ENCODE results near the gene TSPAN12. TPM values are rescaled to one million over a fixed set of nuclear protein-coding genes. Genes with fewer than 3 reads are reported as not detected.

Gene TSPAN12
- total RNA-seq, 1 experiment from 2014 or later = 8.7 TPM

DNA sequence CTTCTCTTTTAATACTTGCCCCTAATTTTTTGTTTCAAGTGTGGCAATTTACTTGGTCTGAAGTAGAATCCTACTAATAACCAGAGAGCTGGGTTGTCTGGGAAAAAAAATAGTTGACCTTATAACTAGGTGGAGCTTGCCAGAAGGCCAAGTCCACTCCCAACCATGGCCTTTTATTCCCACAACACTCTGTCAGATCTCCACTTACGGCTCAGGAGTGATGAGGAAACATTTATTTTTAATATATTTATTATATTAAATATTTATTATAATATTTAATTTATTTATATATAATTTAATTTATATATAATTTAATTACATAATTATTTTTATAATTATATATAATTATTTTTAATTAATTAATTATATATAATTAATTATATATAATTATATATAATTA, 58.8 kb downstream of the TSPAN12 start:
- Mint-ChIP-seq H3K4me1 (peaks cover 6 to 16% of the 10 kb centered on the region in 2 experiments), H3K9me3 (peaks cover 0 to 3% of the 10 kb centered on the region in 2 experiments; a peak in 3 of 5 replicates), H3K36me3 (ENCODE audit: insufficient read depth in 1 of 3, low read depth in 3 of 3) (peaks cover 7 to 13% (median 10%) of the 10 kb centered on the region in 3 experiments), H3K27ac (peak overlapping the region in 1 of 3 experiments; percentile 82; a peak in 1 of 7 replicates), H3K27me3 (ENCODE audit: low read depth) (no peaks in the 10 kb centered on the region), H3K4me3 (no peak overlapping the region)
- Histone ChIP-seq H3T11ph (ENCODE audit: low read length) (no peak overlapping the region), H4K91ac (ENCODE audit: insufficient read length, low read depth, low read length) (no peak overlapping the region), H3K9me3 (ENCODE audit: control insufficient read depth, low read depth, low read length) (no peaks in the 10 kb centered on the region), H3K79me1 (ENCODE audit: insufficient read depth, low read depth, low read length, poor library complexity, severe bottlenecking) (no peaks in the 10 kb centered on the region), H3K14ac (ENCODE audit: insufficient read depth, low read length) (no peak overlapping the region), H4K5ac (ENCODE audit: insufficient read length, low read depth, low read length) (no peak overlapping the region), H2BK5ac (ENCODE audit: insufficient read length, low read length) (no peak overlapping the region), H2BK120ac (ENCODE audit: low read depth, low read length, poor library complexity, severe bottlenecking) (no peak overlapping the region), H3K18ac (ENCODE audit: insufficient read length, low read depth, low read length) (no peak overlapping the region), H2BK12ac (ENCODE audit: insufficient read length, low read depth, low read length) (no peak overlapping the region), H3K23ac (ENCODE audit: insufficient read length, low read depth, low read length) (no peak overlapping the region), H2BK15ac (ENCODE audit: low read depth, low read length) (no peak overlapping the region), H3K27me3 (ENCODE audit: insufficient read depth, low read length) (no peaks in the 10 kb centered on the region), H3K4ac (ENCODE audit: low read depth, low read length) (no peak overlapping the region), H2BK20ac (ENCODE audit: low read depth, low read length, poor library complexity, severe bottlenecking) (no peak overlapping the region), H4K20me1 (ENCODE audit: control insufficient read depth, insufficient read depth, insufficient read length) (no peaks in the 10 kb centered on the region), H3K27ac (ENCODE audit: insufficient read length, low read depth, low read length) (no peak overlapping the region), H3K9ac (ENCODE audit: extremely low read depth, insufficient read length, low read length) (no peak overlapping the region), H3K79me2 (ENCODE audit: insufficient read depth, low read length) (no peaks in the 10 kb centered on the region), H4K8ac (replicated peaks; ENCODE audit: insufficient read length, low read depth, low read length) (no peak overlapping the region), H2AFZ (ENCODE audit: low read length) (no peak overlapping the region), H2AK5ac (ENCODE audit: insufficient read length, low read length) (no peak overlapping the region), H3K56ac (ENCODE audit: insufficient read length, low read depth, low read length) (no peak overlapping the region), H3K4me2 (ENCODE audit: insufficient read depth, insufficient read length, low read length) (no peak overlapping the region), H3K23me2 (ENCODE audit: insufficient read length, low read depth, low read length, poor library complexity, severe bottlenecking) (no peaks in the 10 kb centered on the region), H3K4me1 (ENCODE audit: insufficient read depth, low read length) (no peaks in the 10 kb centered on the region)
- DNase-seq = no peak
- TF ChIP-seq, protein P1, sequence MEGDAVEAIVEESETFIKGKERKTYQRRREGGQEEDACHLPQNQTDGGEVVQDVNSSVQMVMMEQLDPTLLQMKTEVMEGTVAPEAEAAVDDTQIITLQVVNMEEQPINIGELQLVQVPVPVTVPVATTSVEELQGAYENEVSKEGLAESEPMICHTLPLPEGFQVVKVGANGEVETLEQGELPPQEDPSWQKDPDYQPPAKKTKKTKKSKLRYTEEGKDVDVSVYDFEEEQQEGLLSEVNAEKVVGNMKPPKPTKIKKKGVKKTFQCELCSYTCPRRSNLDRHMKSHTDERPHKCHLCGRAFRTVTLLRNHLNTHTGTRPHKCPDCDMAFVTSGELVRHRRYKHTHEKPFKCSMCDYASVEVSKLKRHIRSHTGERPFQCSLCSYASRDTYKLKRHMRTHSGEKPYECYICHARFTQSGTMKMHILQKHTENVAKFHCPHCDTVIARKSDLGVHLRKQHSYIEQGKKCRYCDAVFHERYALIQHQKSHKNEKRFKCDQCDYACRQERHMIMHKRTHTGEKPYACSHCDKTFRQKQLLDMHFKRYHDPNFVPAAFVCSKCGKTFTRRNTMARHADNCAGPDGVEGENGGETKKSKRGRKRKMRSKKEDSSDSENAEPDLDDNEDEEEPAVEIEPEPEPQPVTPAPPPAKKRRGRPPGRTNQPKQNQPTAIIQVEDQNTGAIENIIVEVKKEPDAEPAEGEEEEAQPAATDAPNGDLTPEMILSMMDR (conservative IDR thresholded peaks at IDR 0.05) = no peak
- no CpG with 5 or more reads among the region's 1 CpG for WGBS (ENCODE audit: extremely low coverage, insufficient read length, low lambda C conversion rate)
